MM.1S (cell line): ENCODE measurements around the gene USP24.

ENCODE experiments used
- EZH2 ChIP-seq: fragments of 300-600 bp; sonication (generic); optimal IDR thresholded peaks from 2 replicates; pipeline ENCODE3; 2017; ENCODE audit warnings: low read depth, mild to moderate bottlenecking, antibody characterized with exemption, low read length, mixed read lengths
- EZH2phosphoT487 ChIP-seq: fragments of 300-600 bp; sonication (generic); IDR thresholded peaks from 2 replicates; pipeline ENCODE4 v1.6.1; 2018; ENCODE audit warnings: antibody characterized with exemption, low read length
- TF ChIP-seq, protein P1 (sequence below): fragments of 300-600 bp; sonication (generic); IDR thresholded peaks from 2 replicates; pipeline ENCODE4 v1.5.1; 2016; ENCODE audit warnings: antibody characterized with exemption, low read length, mixed read lengths

GRCh38 chr1:55204997-55205396 lies 10.2 kb downstream of the USP24 start:
- TF ChIP-seq, protein P1, sequence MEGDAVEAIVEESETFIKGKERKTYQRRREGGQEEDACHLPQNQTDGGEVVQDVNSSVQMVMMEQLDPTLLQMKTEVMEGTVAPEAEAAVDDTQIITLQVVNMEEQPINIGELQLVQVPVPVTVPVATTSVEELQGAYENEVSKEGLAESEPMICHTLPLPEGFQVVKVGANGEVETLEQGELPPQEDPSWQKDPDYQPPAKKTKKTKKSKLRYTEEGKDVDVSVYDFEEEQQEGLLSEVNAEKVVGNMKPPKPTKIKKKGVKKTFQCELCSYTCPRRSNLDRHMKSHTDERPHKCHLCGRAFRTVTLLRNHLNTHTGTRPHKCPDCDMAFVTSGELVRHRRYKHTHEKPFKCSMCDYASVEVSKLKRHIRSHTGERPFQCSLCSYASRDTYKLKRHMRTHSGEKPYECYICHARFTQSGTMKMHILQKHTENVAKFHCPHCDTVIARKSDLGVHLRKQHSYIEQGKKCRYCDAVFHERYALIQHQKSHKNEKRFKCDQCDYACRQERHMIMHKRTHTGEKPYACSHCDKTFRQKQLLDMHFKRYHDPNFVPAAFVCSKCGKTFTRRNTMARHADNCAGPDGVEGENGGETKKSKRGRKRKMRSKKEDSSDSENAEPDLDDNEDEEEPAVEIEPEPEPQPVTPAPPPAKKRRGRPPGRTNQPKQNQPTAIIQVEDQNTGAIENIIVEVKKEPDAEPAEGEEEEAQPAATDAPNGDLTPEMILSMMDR = no peak
- no peak for TF ChIP-seq EZH2
- no peak for TF ChIP-seq EZH2phosphoT487
